BLaER1 (cell line): ENCODE data around the gene RIPK1.
A peak's percentile ranks its signal among the peaks of the same experiment; 100 is the strongest.
"Not testable (repeated sequence)": the region's sequence is repeated elsewhere in the genome, so short reads cannot be mapped to it uniquely, and the experiment has no call there.

Experiments
- H3K27ac ChIP-seq: shearing (Covaris generic); formaldehyde crosslinking; 2 replicates; pipeline ENCODE4 v1.8.1; 2022
- H3K27me3 ChIP-seq: shearing (Covaris generic); formaldehyde crosslinking; 2 replicates; pipeline ENCODE4 v1.8.1; 2022
- H3K36me3 ChIP-seq: shearing (Covaris generic); formaldehyde crosslinking; 2 replicates; pipeline ENCODE4 v1.8.1; 2022
- H3K4me1 ChIP-seq: shearing (Covaris generic); formaldehyde crosslinking; 2 replicates; pipeline ENCODE4 v1.8.1; 2022
- H3K4me2 ChIP-seq: shearing (Covaris generic); formaldehyde crosslinking; 2 replicates; pipeline ENCODE4 v1.8.1; 2022
- H3K4me3 ChIP-seq: shearing (Covaris generic); formaldehyde crosslinking; 2 replicates; pipeline ENCODE4 v1.8.1; 2022
- H3K9ac ChIP-seq: shearing (Covaris generic); formaldehyde crosslinking; 2 replicates; pipeline ENCODE4 v1.8.1; 2022
- H3K9me3 ChIP-seq: shearing (Covaris generic); formaldehyde crosslinking; 2 replicates; pipeline ENCODE4 v1.8.1; 2022
- H4K20me1 ChIP-seq: shearing (Covaris generic); formaldehyde crosslinking; 2 replicates; pipeline ENCODE4 v1.8.1; 2022
- Cebpa-rat ChIP-seq: shearing (Covaris generic); IDR thresholded peaks from 2 replicates; pipeline ENCODE4 v1.8.1; 2022

RIPK1 gene

GRCh38 chr6:3068329-3069214, at the start of gene RIPK1:
RIPK1 (plus strand) TSS chr6:3068494; CDS start chr6:3076824, 8,330 bp downstream.
- TF ChIP-seq Cebpa-rat, result no peak
- Histone ChIP-seq H4K20me1 (peaks cover 7% of the 10 kb centered on the region; the same call in 1 of the 2 replicates), H3K4me1 (peaks cover 60% of the 10 kb centered on the region), H3K9ac (peak within 1 kb of the TSS; percentile 96), H3K4me3 (peak within 1 kb of the TSS; percentile 83), H3K4me2 (peak within 1 kb of the TSS; percentile 90), H3K27me3 (no peaks in the 10 kb centered on the region), H3K27ac (peak within 1 kb of the TSS; percentile 99), H3K9me3 (no peaks in the 10 kb centered on the region), H3K36me3 (0 out of 2 replicates have a peak, but pooled peaks cover 4% of the 10 kb centered on the region)

DNA sequence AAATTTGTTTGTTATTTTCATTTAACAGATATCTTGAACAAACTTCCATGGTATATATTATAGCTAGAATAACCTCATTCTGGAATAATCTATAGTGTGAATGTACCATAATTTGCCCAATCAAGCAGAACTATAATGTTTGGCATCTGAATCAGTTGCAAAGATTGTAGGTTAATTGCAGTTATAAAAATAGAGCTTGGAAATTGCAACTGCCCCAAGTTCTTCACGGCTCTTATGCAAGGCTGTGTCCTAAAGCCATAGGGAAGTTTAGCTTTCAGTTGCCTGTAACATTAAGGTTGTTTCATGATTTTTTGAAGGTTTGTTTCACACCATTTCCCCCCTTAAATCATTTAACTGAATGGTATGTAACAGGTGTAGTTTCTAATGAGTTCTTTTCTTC, 49.2 kb upstream of the RIPK1 start:
- no peaks in the 10 kb centered on the region for H4K20me1 ChIP-seq
- no peak overlapping the region for H3K27ac ChIP-seq
- H3K4me1 ChIP-seq, result peaks cover 22% of the 10 kb centered on the region
- no peak overlapping the region for H3K4me2 ChIP-seq
- no peak overlapping the region for H3K4me3 ChIP-seq
- TF ChIP-seq Cebpa-rat, result no peak
- no peaks in the 10 kb centered on the region; the same call in 1 of the 2 replicates for H3K9me3 ChIP-seq
- H3K27me3 ChIP-seq, result no peaks in the 10 kb centered on the region
- H3K9ac ChIP-seq, result no peak overlapping the region
- peaks cover 40% of the 10 kb centered on the region for H3K36me3 ChIP-seq

GRCh38 chr6:3019749-3020320, 48.5 kb upstream of the RIPK1 start:
- Histone ChIP-seq H3K9ac (no peak overlapping the region), H3K4me1 (peaks cover 30% of the 10 kb centered on the region)

GRCh38 chr6:3020976-3021598, 47.2 kb upstream of the RIPK1 start:
- not testable (repeated sequence) for H3K27ac ChIP-seq, H3K9ac ChIP-seq, H4K20me1 ChIP-seq, H3K4me3 ChIP-seq, H3K9me3 ChIP-seq, H3K27me3 ChIP-seq, H3K4me2 ChIP-seq
- Histone ChIP-seq H3K36me3 (peaks cover 20% of the 10 kb centered on the region), H3K4me1 (peaks cover 42% of the 10 kb centered on the region)

More at GRCh38 chr6:3019749-3020320, 48.5 kb upstream of the RIPK1 start:
- Histone ChIP-seq H3K27me3 (no peaks in the 10 kb centered on the region), H3K9me3 (no peaks in the 10 kb centered on the region; the same call in 1 of the 2 replicates), H3K27ac (no peak overlapping the region), H3K36me3 (peaks cover 32% of the 10 kb centered on the region), H3K4me2 (no peak overlapping the region), H3K4me3 (no peak overlapping the region), H4K20me1 (no peaks in the 10 kb centered on the region)
- no peak for TF ChIP-seq Cebpa-rat

DNA sequence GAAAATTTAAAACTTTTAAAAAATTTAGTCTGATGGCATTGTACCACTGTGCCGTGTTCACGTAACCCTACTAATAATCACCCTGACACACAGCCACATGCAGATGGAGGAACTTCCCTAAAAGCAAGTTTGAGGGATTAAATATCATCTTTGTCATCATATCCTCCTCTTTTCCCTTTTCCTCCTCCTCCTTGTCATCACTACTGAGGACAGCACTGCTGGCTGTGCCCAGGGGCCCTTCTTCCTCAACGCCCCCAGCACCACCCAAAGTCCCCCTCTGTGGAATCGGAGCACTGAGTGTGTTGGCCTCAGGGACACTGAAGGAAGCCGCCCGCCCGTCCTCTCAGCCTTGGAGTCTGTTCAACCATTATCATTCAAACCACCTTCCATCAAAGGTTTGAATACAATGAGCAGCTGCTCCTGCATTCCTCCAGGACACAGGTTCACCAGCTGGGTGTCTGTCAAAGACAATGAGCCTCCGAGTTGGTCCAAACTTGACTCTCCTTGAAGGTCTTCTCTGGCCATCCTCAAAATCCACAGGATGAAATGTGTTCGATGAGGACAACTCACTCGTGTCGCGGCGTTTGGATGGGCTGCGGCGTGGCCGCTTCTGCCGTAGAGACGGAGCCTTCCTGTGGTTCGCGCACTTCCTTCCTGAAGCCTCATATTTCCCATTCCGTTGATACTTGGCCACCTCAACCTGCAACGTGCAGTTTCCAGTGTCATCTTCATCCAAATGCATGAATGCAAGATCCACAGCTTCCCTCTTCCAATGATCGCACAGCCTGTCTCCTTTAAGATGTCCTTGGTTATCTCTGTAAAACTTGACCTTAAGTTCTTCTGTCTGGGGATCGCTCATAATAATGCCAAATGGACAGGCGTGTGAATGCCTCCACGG, 45.3 kb upstream of the RIPK1 start:
- peak overlapping the region; percentile 64 for H3K9ac ChIP-seq
- no peaks in the 10 kb centered on the region; the same call in 1 of the 2 replicates for H3K9me3 ChIP-seq
- no peaks in the 10 kb centered on the region for H4K20me1 ChIP-seq
- H3K27ac ChIP-seq, result peak overlapping the region; percentile 79
- H3K27me3 ChIP-seq, result no peaks in the 10 kb centered on the region
- TF ChIP-seq Cebpa-rat, result no peak
- H3K36me3 ChIP-seq, result peaks cover 7% of the 10 kb centered on the region; the same call in 1 of the 2 replicates
- peak overlapping the region; percentile 62 for H3K4me3 ChIP-seq
- peak overlapping the region; percentile 91 for H3K4me2 ChIP-seq
- peaks cover 61% of the 10 kb centered on the region for H3K4me1 ChIP-seq

DNA sequence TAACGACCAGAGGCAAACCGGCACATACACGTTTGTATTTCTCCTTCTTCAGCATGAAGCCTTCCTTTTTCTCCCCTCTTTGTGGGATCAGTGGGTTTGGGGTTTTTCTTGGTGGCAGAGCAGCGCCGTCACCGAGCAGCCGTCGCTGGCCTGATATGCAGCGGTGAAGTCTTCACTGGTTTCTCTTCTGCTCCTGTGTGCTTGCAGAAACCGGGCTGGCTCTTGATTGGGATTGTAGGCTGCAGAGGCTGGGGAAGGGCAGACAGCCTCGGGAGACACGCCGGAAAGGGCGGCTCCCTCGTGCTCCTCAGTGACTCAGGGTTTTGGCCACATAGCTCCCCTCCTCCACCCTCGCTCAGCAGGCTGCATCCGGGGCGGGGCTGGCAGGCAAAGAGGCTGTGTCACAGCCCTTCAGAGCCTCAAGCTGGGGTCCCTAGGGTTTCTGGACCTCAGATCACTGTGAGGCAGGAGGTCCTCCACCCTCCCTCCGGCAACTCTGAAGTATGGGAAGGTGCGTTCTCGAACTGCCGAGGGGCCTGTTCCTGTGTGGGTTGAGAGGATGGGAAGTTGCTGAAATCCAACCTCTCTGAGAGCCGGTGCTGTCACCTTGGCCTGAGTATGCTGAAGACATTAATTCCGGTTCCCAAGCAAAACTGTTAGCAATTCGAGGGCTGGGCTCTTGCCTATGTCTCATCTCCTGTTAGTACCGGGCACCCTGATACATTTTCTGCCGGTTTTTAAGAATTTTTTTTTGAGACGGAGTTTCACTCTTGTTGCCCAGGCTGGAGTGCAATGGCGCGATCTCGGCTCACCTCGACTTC, 44.4 kb upstream of the RIPK1 start:
- H3K9ac ChIP-seq, result peak overlapping the region; percentile 64
- no peaks in the 10 kb centered on the region for H4K20me1 ChIP-seq
- H3K4me1 ChIP-seq, result peaks cover 61% of the 10 kb centered on the region
- peak overlapping the region; percentile 79 for H3K27ac ChIP-seq
- H3K4me2 ChIP-seq, result peak overlapping the region; percentile 91
- no peak for TF ChIP-seq Cebpa-rat
- no peaks in the 10 kb centered on the region; the same call in 1 of the 2 replicates for H3K9me3 ChIP-seq
- peak overlapping the region; percentile 62 for H3K4me3 ChIP-seq
- peaks cover 7% of the 10 kb centered on the region; the same call in 1 of the 2 replicates for H3K36me3 ChIP-seq
- H3K27me3 ChIP-seq, result no peaks in the 10 kb centered on the region

DNA sequence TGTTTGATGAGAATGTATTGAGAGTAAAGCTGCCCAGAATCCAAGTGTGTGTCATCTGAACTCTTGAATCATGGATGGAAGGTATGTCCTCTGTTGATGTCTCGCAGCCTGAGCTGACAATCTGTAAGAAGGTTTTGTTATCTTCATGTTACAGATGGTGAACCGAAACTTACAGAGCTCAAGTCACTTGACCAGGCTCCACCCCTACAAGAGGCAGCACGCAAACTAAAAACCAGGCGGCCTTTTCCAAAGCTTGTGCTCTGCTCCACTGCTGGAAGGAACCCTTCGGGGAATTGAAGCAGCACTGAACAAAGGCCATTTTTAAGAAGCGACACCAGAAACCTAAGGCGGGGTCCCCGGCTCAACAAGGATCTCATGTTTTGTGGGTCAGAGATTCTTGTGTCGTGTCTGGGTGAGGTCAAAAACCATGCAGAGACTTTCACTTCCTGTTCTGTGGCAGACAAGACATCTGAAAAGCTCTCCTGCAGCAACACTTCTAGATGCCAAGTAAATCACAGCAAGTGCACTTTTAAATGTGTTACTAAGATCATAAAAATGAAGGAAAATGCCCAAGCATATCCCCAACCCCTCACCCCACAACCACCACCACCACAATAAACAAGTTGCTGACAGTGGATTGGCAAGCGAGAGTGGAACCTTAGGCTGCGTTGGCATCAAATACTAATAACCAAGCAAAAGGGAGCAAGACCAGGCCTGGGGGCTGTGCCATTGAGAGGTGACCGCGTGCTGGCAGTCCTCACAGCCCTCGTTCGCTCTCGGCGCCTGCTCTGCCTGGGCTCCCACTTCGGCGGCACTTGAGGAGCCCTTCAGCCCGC, 41.3 kb upstream of the RIPK1 start:
- Histone ChIP-seq H3K27ac (peak overlapping the region; percentile 72), H3K27me3 (no peaks in the 10 kb centered on the region), H3K36me3 (no peaks in the 10 kb centered on the region), H3K9me3 (no peaks in the 10 kb centered on the region), H3K4me2 (peak overlapping the region; percentile 91), H3K4me3 (peak overlapping the region; percentile 36), H3K9ac (peak overlapping the region; percentile 37; the same call in 1 of the 2 replicates), H4K20me1 (no peaks in the 10 kb centered on the region), H3K4me1 (peaks cover 56% of the 10 kb centered on the region)
- no peak for TF ChIP-seq Cebpa-rat

DNA sequence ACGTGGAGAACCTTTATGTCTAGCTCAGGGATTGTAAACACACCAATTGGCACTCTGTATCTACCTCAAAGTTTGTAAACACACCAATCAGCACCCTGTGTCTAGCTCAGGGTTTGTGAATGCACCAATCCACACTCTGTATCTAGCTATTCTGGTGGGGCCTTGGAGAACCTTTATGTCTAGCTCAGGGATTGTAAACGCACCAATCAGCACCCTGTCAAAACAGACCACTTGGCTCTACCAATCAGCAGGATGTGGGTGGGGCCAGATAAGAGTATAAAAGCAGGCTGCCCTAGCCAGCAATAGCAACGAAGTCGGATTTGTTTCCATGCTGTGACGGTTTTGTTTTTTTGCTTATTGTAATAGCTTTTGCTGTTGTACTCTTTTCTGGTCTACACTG, 40.1 kb upstream of the RIPK1 start:
- not testable (repeated sequence) for H3K4me2 ChIP-seq, H3K36me3 ChIP-seq, H3K9ac ChIP-seq, H3K9me3 ChIP-seq, H3K27ac ChIP-seq, H4K20me1 ChIP-seq, H3K4me3 ChIP-seq, H3K27me3 ChIP-seq
- peaks cover 45% of the 10 kb centered on the region for H3K4me1 ChIP-seq
